Brain microvascular endothelial cell (primary cell): ENCODE results near the gene WDR82.

Experiments used
- DNase-seq: peaks from one replicate; pipeline ENCODE4 v3.0.0-alpha.2; 2020
- H3K27ac ChIP-seq: fragments of 250-450 bp; sonication (Bioruptor Pico); 2 replicates; pipeline ENCODE4 v1.5.1; 2020; ENCODE audit warnings: mild to moderate bottlenecking, moderate library complexity
- H3K27me3 ChIP-seq: fragments of 250-450 bp; sonication (Bioruptor Pico); replicated peaks from 2 replicates; pipeline ENCODE4 v1.5.1; 2020; ENCODE audit warnings: mild to moderate bottlenecking
- H3K36me3 ChIP-seq: fragments of 250-450 bp; sonication (Bioruptor Pico); replicated peaks from 2 replicates; pipeline ENCODE4 v1.5.1; 2020; ENCODE audit warnings: mild to moderate bottlenecking
- H3K4me3 ChIP-seq: 2 replicates; pipeline ENCODE4 v1.5.1; 2011; ENCODE audit warnings: low read depth, mild to moderate bottlenecking, control low read depth, low read length, moderate library complexity
- CTCF ChIP-seq: IDR thresholded peaks from 2 replicates; pipeline ENCODE4 v1.5.1; 2011; ENCODE audit warnings: low read depth, mild to moderate bottlenecking, moderate library complexity, low read length, control low read depth, inconsistent platforms; ENCODE audit errors: missing control alignments
- in situ Hi-C: cut with HindIII; loops from 2 replicates; pipeline ENCODE4 v1.10.0; 2017; ENCODE audit warnings: low sequenced_read_pairs, low pct_ligation_motif_present

Gene WDR82

GRCh38 chr3:52253314-52254304 lies 24.8 kb downstream of the WDR82 start:
- Histone ChIP-seq H3K36me3 (peaks cover 80% of the 10 kb centered on the region), H3K27ac (no peak overlapping the region), H3K27me3 (no peaks in the 10 kb centered on the region), H3K4me3 (no peak overlapping the region)
- in situ Hi-C loops, result no loop called here
- no peak for TF ChIP-seq CTCF
- no peak for DNase-seq

- H3K4me3 ChIP-seq, result no peak overlapping the region
- no peak for DNase-seq
- H3K27ac ChIP-seq, result no peak overlapping the region
- in situ Hi-C loops, result no loop called here
- no peak for TF ChIP-seq CTCF
- H3K27me3 ChIP-seq, result no peaks in the 10 kb centered on the region
- H3K36me3 ChIP-seq, result peaks cover 47% of the 10 kb centered on the region
Measured at GRCh38 chr3:52250122-52250521, 28.3 kb downstream of the WDR82 start.

- in situ Hi-C loops, result no loop called here
- Histone ChIP-seq H3K36me3 (peaks cover 42% of the 10 kb centered on the region), H3K4me3 (no peak overlapping the region), H3K27ac (no peak overlapping the region), H3K27me3 (no peaks in the 10 kb centered on the region)
- no peak for TF ChIP-seq CTCF
- no peak for DNase-seq
Measured at GRCh38 chr3:52249683-52250082, 28.8 kb downstream of the WDR82 start.

GRCh38 chr3:52248816-52249547 lies 29.5 kb downstream of the WDR82 start:
- in situ Hi-C loops, result no loop called here
- no peak for DNase-seq

GRCh38 chr3:52248165-52248541 lies 30.3 kb downstream of the WDR82 start:
- H3K27ac ChIP-seq, result no peak overlapping the region
- DNase-seq, result no peak
- H3K27me3 ChIP-seq, result no peaks in the 10 kb centered on the region
- TF ChIP-seq CTCF, result no peak
- in situ Hi-C loops, result no loop called here
- H3K4me3 ChIP-seq, result no peak overlapping the region
- H3K36me3 ChIP-seq, result peaks cover 32% of the 10 kb centered on the region

More at GRCh38 chr3:52248816-52249547, 29.5 kb downstream of the WDR82 start:
- no peaks in the 10 kb centered on the region for H3K27me3 ChIP-seq
- H3K27ac ChIP-seq, result no peak overlapping the region
- TF ChIP-seq CTCF, result no peak
- H3K4me3 ChIP-seq, result no peak overlapping the region
- peaks cover 39% of the 10 kb centered on the region for H3K36me3 ChIP-seq
